Endodermal cell (in vitro differentiated cells): ENCODE results near the gene EEFSEC. TPM values are rescaled to one million over a fixed set of nuclear protein-coding genes. Genes with fewer than 3 reads are reported as not detected.

Source experiments
- DNase-seq: peaks from one replicate; pipeline ENCODE4 v3.0.0-alpha.2; 2017
- H3K27ac ChIP-seq: 2 replicates; pipeline ENCODE4 v1.5.1; 2013; ENCODE audit warnings: mild to moderate bottlenecking, low read depth, low read length, moderate library complexity
- H3K27me3 ChIP-seq: 2 replicates; pipeline ENCODE4 v1.6.1; 2013; ENCODE audit warnings: mild to moderate bottlenecking, low read length, moderate library complexity; ENCODE audit not compliant: insufficient read depth, control insufficient read depth, poor library complexity, severe bottlenecking
- H3K36me3 ChIP-seq: 2 replicates; pipeline ENCODE4 v1.7.0; 2013; ENCODE audit warnings: mild to moderate bottlenecking, low read length, moderate library complexity; ENCODE audit not compliant: control insufficient read depth, insufficient read depth
- H3K4me1 ChIP-seq: one replicate; pipeline ENCODE4 v1.7.0; 2013; ENCODE audit warnings: low read length; ENCODE audit not compliant: control insufficient read depth, insufficient read depth
- H3K4me3 ChIP-seq: 2 replicates; pipeline ENCODE4 v1.5.1; 2013; ENCODE audit warnings: mild to moderate bottlenecking, low read length, moderate library complexity
- H3K9ac ChIP-seq: 2 replicates; pipeline ENCODE4 v1.6.1; 2013; ENCODE audit warnings: mild to moderate bottlenecking, low read length, moderate library complexity; ENCODE audit not compliant: poor library complexity, severe bottlenecking; ENCODE audit errors: extremely low read depth
- H3K9me3 ChIP-seq: 2 replicates; pipeline ENCODE4 v1.6.1; 2013; ENCODE audit warnings: mild to moderate bottlenecking, low read length, moderate library complexity; ENCODE audit not compliant: control insufficient read depth
- H3K27ac Mint-ChIP-seq: 2 replicates; pipeline ENCODE4 v1.8.0; 2020; ENCODE audit warnings: mixed read lengths
- H3K27me3 Mint-ChIP-seq: 2 replicates; pipeline ENCODE4 v1.8.0; 2021; ENCODE audit warnings: mild to moderate bottlenecking, mixed read lengths; ENCODE audit not compliant: insufficient read depth
- H3K36me3 Mint-ChIP-seq: 2 replicates; pipeline ENCODE4 v1.8.0; 2020; ENCODE audit warnings: low read depth, mixed read lengths
- H3K4me1 Mint-ChIP-seq: 2 replicates; pipeline ENCODE4 v1.8.0; 2020; ENCODE audit warnings: mixed read lengths
- H3K4me3 Mint-ChIP-seq: 2 replicates; pipeline ENCODE4 v1.8.0; 2020; ENCODE audit warnings: mild to moderate bottlenecking, moderate library complexity, mixed read lengths
- H3K9me3 Mint-ChIP-seq: 2 replicates; pipeline ENCODE4 v1.8.0; 2020; ENCODE audit warnings: mild to moderate bottlenecking, mixed read lengths
- WGBS, 2 experiments: methylation state at CpG; one replicate each; pipeline versions ENCODE4 v1.1.5 to v1.1.7; 2013; ENCODE audit warnings: missing lambda C conversion rate in 2 of 2, mixed read lengths in 1 of 2; ENCODE audit not compliant: insufficient coverage in 1 of 2, insufficient read length in 1 of 2; 5-methylcytosine and 5-hydroxymethylcytosine counted together
- total RNA-seq, 2 donors: library from RNA; stranded (reverse); fragmentation: NEBNext Ultra II Directional in 1 of 2; extraction: Animal tissue kit (Norgen Biotek cat#: 25700) in 1 of 2; gene quantifications; 2 replicates in 1 of 2; 3 replicates in 1 of 2; pipeline ENCODE4 v1.2.1, GENCODE V29; 2021
- TF ChIP-seq, protein P1 (sequence below): fragments of 200-600 bp; sonication (generic); conservative IDR thresholded peaks from 2 replicates; pipeline ENCODE4 v1.5.0; 2021; ENCODE audit warnings: antibody characterized with exemption, mild to moderate bottlenecking

EEFSEC gene
- total RNA-seq, 2 donors from 2014 or later, result 11.9 to 15.8 TPM

DNA sequence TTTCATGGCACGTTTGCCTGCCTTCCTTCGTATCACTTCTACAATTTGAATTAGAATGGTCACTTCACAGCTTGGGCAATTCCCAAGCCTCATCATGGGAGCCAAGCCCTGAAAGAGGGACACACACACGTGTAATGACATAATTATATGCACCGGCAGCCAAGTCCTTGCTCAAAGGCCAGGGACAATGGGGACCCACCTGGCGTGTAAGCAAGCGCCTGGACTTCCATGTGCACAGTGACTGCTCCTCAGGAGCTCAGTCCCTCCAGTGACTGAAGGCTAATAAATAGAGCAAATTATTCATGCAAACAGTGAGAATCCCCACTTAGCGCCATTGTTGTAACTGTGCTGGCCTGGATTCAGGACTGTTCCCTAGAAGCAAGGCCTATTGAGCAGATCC lies 198.3 kb downstream of the EEFSEC start:
- H3K27me3 ChIP-seq, result no peaks in the 10 kb centered on the region
- TF ChIP-seq, protein P1, sequence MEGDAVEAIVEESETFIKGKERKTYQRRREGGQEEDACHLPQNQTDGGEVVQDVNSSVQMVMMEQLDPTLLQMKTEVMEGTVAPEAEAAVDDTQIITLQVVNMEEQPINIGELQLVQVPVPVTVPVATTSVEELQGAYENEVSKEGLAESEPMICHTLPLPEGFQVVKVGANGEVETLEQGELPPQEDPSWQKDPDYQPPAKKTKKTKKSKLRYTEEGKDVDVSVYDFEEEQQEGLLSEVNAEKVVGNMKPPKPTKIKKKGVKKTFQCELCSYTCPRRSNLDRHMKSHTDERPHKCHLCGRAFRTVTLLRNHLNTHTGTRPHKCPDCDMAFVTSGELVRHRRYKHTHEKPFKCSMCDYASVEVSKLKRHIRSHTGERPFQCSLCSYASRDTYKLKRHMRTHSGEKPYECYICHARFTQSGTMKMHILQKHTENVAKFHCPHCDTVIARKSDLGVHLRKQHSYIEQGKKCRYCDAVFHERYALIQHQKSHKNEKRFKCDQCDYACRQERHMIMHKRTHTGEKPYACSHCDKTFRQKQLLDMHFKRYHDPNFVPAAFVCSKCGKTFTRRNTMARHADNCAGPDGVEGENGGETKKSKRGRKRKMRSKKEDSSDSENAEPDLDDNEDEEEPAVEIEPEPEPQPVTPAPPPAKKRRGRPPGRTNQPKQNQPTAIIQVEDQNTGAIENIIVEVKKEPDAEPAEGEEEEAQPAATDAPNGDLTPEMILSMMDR, result no peak
- Mint-ChIP-seq H3K27me3 (no peaks in the 10 kb centered on the region), H3K36me3 (no peaks in the 10 kb centered on the region), H3K4me3 (no peak overlapping the region), H3K9me3 (no peaks in the 10 kb centered on the region), H3K27ac (no peak overlapping the region), H3K4me1 (peaks cover 10% of the 10 kb centered on the region)
- no peak for DNase-seq
- WGBS, 2 experiments, result 93 to 94% methylated on average over 6 to 7 of the region's 7 CpGs
- H3K36me3 ChIP-seq, result no peaks in the 10 kb centered on the region
- no peaks in the 10 kb centered on the region for H3K4me1 ChIP-seq
- H3K4me3 ChIP-seq, result no peak overlapping the region
- peak overlapping the region; percentile 58 for H3K27ac ChIP-seq
- no peaks in the 10 kb centered on the region for H3K9me3 ChIP-seq
- H3K9ac ChIP-seq, result no peak overlapping the region

DNA sequence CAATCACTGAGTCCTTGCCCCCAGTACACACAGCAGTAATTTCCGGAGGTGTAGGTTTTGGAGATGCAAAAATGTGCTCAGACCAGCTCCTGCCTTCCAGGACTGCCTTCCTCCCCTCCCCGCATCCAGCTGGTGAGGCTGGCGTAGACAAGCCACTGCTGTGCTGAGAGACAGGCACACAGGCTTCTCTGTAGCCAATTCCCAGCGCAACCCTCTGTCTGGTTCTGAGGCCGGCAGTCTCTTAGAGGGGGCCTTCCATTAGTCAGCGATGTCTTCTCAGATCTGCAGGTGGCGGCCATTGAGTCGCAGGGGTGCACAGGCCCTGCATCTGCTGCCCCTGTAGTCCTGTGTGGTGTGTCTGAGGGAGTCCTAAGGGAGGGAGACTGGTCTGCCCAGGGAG lies 199.0 kb downstream of the EEFSEC start:
- Mint-ChIP-seq H3K36me3 (no peaks in the 10 kb centered on the region), H3K27me3 (no peaks in the 10 kb centered on the region), H3K4me1 (peaks cover 10% of the 10 kb centered on the region), H3K9me3 (no peaks in the 10 kb centered on the region), H3K27ac (no peak overlapping the region), H3K4me3 (no peak overlapping the region)
- Histone ChIP-seq H3K4me1 (no peaks in the 10 kb centered on the region), H3K36me3 (no peaks in the 10 kb centered on the region), H3K27ac (peak overlapping the region; percentile 58), H3K27me3 (no peaks in the 10 kb centered on the region), H3K9me3 (no peaks in the 10 kb centered on the region), H3K9ac (no peak overlapping the region), H3K4me3 (no peak overlapping the region)
- 90 to 95% methylated on average over 2 to 8 of the region's 8 CpGs for WGBS, 2 experiments
- DNase-seq, result no peak
- TF ChIP-seq, protein P1, result no peak

DNA sequence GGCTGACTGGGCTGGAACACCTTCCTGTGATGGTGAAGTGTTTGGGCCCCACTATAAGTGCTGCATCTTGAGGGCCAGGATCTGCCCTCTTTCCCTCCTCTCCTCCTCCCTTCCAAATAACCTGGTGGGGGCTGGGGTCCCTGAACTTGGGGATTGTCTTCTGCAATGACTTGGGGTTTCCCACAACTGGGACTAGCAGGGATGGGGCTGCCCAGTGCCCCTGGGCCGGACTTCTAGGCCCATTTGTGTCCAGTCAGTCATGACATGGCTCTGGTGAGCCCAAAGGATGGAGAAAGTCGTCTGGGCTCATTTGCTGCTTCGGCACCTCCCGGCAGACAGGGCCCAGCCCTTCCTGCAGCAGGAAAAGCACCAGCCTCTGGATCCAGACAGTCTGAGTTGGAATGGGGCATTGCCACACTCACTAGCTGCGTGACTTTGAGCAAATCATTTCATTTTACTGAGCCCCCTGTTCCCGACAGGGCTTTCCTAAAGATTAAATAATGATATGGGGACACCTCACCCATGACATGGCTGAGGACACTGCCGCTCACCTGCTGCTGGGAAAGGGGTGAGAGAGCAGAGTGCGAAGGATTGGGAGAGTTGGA lies 200.2 kb downstream of the EEFSEC start:
- Histone ChIP-seq H3K27me3 (no peaks in the 10 kb centered on the region), H3K9ac (no peak overlapping the region), H3K27ac (no peak overlapping the region), H3K4me1 (no peaks in the 10 kb centered on the region), H3K9me3 (no peaks in the 10 kb centered on the region), H3K36me3 (no peaks in the 10 kb centered on the region), H3K4me3 (no peak overlapping the region)
- no peak for DNase-seq
- Mint-ChIP-seq H3K4me1 (peaks cover 9% of the 10 kb centered on the region), H3K27me3 (no peaks in the 10 kb centered on the region), H3K36me3 (peaks cover 2% of the 10 kb centered on the region), H3K27ac (no peak overlapping the region), H3K9me3 (no peaks in the 10 kb centered on the region), H3K4me3 (no peak overlapping the region)
- TF ChIP-seq, protein P1, result no peak
- WGBS, 2 experiments, result 88 to 97% methylated on average over 7 to 8 of the region's 8 CpGs
